ENCODE measurements around the gene RSPH6A. TPM values are rescaled to one million over a fixed set of nuclear protein-coding genes. Genes with fewer than 3 reads are reported as not detected.

The RSPH6A gene
- not detected in 2 replicates for total RNA-seq

DNA sequence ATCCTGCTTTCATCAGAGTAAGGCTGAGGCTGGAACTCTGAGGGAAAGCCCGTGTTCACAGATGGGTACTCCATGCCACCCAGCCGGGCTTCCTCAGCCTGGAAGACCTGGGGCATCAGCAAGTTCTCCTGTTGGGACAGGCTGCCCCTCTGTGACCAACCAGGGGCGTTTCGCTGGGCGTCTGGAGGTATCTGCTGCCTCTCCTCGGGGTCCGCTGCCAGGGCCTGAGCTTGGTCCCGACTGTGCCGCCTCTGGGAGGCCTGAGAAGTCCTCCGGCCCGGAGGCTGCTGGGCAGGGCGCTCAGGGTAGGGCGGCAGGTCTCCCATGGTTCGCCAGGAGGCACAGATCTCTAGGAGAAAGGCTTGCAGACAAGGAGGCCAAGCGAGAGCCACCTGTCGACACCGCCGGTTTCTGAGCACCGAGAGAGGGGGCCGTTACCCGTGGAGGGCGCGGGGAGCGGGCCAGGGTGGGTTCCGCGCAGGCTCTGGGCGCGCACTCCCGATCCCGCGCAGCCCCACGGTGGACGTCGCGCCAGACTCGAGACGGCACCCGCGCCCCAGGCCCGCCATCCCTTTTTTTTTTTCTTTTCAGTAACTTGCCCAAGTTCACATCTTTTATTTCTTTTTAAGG lies at the start of gene RSPH6A:
RSPH6A (minus strand) TSS at position 458 of the 630 bp plus-strand sequence; CDS start at position 326, 132 bp downstream.

GRCh38 chr19:45863840-45864628 lies 48.9 kb upstream of the RSPH6A start, which contains the start of gene FOXA3:
Gene FOXA3 (plus strand): TSS chr19:45864326. CDS start chr19:45864457, 131 bp downstream.

GRCh38 chr19:45862564-45863334 lies 47.6 kb upstream of the RSPH6A start, which contains the start of gene SYMPK:
Gene SYMPK (minus strand): TSS chr19:45863147. CDS start chr19:45854495, 8,652 bp downstream.

GRCh38 chr19:45792470-45793177 lies 22.5 kb downstream of the RSPH6A start, which contains the start of gene DMWD:
Gene DMWD (minus strand): TSS chr19:45792845. CDS start chr19:45792756, 89 bp downstream.

DNA sequence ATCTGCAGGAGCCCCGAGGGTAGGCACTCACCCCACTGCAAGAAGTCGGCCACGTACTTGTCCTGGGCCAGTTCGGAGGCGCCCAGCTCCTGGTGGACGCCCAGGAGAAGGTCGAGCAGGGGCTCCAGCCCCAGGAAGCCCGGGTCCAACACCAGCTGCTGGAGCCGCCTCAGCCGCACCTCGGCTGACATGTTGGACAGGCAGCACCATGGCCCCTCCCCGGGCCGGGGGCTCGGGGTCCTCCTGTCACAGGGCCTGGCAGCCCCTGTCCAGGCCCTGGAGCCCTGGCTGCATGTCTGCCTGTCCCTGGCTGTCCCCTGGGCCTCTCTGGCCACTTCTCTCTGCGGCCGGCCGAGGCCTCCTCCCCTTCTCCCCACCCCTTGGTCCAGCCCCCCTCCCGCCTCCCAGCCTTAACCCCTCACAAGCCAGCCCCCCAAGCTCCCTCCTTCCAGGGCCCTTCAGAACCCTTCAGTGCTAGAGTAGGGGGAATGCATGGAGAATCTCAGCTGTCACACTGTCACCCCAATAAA lies 32.9 kb downstream of the RSPH6A start, which contains the start of gene DMPK:
DMPK (minus strand) TSS at position 329 of the 530 bp plus-strand sequence; CDS start at position 191, 138 bp downstream.

GRCh38 chr19:45768984-45769782 lies 45.9 kb downstream of the RSPH6A start, which contains the start of gene SIX5:
Gene SIX5 (minus strand): TSS chr19:45769252. CDS start chr19:45768844, 408 bp downstream.

Other genes starting within 250 kb of the RSPH6A start
- gene OPA3, start 230.5 kb downstream of the RSPH6A start, total RNA-seq, result 6.5 and 12.1 TPM in 2 replicates
- 2.7 and 5.2 TPM in 2 replicates for gene GPR4, start 213.1 kb downstream of the RSPH6A start, total RNA-seq
- gene EML2, start 175.9 kb downstream of the RSPH6A start, total RNA-seq, result 16.8 and 18.8 TPM in 2 replicates
- under 0.01 and 0.49 TPM in 2 replicates for gene GIPR, start 147.1 kb downstream of the RSPH6A start, total RNA-seq
- gene SNRPD2, start 123.4 kb downstream of the RSPH6A start, total RNA-seq, result 260 and 275 TPM in 2 replicates
- 18.2 and 19.3 TPM in 2 replicates for gene QPCTL, start 122.6 kb downstream of the RSPH6A start, total RNA-seq
- 7.1 and 8.1 TPM in 2 replicates for gene FBXO46, start 84.4 kb downstream of the RSPH6A start, total RNA-seq
- gene MEIOSIN, start 81.9 kb downstream of the RSPH6A start, total RNA-seq, result not detected in 2 replicates
- 19.6 and 20.0 TPM in 2 replicates for gene SIX5, start 46.1 kb downstream of the RSPH6A start, total RNA-seq
- gene DMPK, start 32.8 kb downstream of the RSPH6A start, total RNA-seq, result 12.0 and 21.7 TPM in 2 replicates
- 25.1 and 30.5 TPM in 2 replicates for gene DMWD, start 22.5 kb downstream of the RSPH6A start, total RNA-seq
- gene SYMPK, start 47.8 kb upstream of the RSPH6A start, total RNA-seq, result 30.7 and 33.9 TPM in 2 replicates
- gene FOXA3, start 49.0 kb upstream of the RSPH6A start, total RNA-seq, result not detected in 2 replicates
- 24.0 and 28.4 TPM in 2 replicates for gene IRF2BP1, start 70.8 kb upstream of the RSPH6A start, total RNA-seq
- gene MYPOP, start 87.3 kb upstream of the RSPH6A start, total RNA-seq, result 1.6 and 2.1 TPM in 2 replicates
- not detected in 2 replicates for gene NANOS2, start 99.5 kb upstream of the RSPH6A start, total RNA-seq
- gene NOVA2, start 158.6 kb upstream of the RSPH6A start, total RNA-seq, result 0.32 and 0.90 TPM in 2 replicates
- gene CCDC61, start 180.2 kb upstream of the RSPH6A start, total RNA-seq, result 6.1 and 6.8 TPM in 2 replicates
- gene PGLYRP1, start 207.7 kb upstream of the RSPH6A start, total RNA-seq, result not detected in 2 replicates
- not detected in 2 replicates for gene IGFL4, start 225.7 kb upstream of the RSPH6A start, total RNA-seq

Data from cardiac atrium fibroblast (primary cell).